Small intestine (tissue), 7 donors: Measurements from ENCODE around the gene TBC1D20. TPM values are rescaled to one million over a fixed set of nuclear protein-coding genes. Genes with fewer than 3 reads are reported as not detected.
A peak's percentile ranks its signal among the peaks of the same experiment; 100 is the strongest.

Experiments used
- DNase-seq, 2 donors: peaks; one replicate each; pipeline versions ENCODE4 v3.0.0 to v3.0.0-alpha.2; 2013
- FAIRE-seq: peaks from 2 replicates; lab custom pipeline; 2012; peaks lifted over from hg19 to GRCh38; lab: Jason Lieb, UNC
- H3K27ac ChIP-seq, 3 donors: one replicate each; pipeline ENCODE4 v1.5.1; 2013; ENCODE audit warnings: low read length in 2 of 3, mild to moderate bottlenecking in 2 of 3, control low read depth in 1 of 3, inconsistent platforms in 1 of 3, low read depth in 1 of 3, moderate library complexity in 1 of 3
- H3K27me3 ChIP-seq, 3 donors: one replicate each; pipeline ENCODE4 v1.6.1; 2013; ENCODE audit warnings: low read length in 3 of 3, inconsistent platforms in 1 of 3; ENCODE audit not compliant: control insufficient read depth in 3 of 3, insufficient read depth in 3 of 3
- H3K36me3 ChIP-seq, 3 donors: one replicate each; pipeline ENCODE4 v1.6.1; 2013; ENCODE audit warnings: low read length in 3 of 3, inconsistent platforms in 1 of 3, low read depth in 1 of 3, mild to moderate bottlenecking in 1 of 3, moderate library complexity in 1 of 3; ENCODE audit not compliant: control insufficient read depth in 3 of 3, insufficient read depth in 2 of 3
- H3K4me1 ChIP-seq, 3 donors: one replicate each; pipeline ENCODE4 v1.6.1; 2013; ENCODE audit warnings: low read length in 2 of 3, inconsistent platforms in 1 of 3, low read depth in 1 of 3, mild to moderate bottlenecking in 1 of 3, moderate library complexity in 1 of 3; ENCODE audit not compliant: control insufficient read depth in 3 of 3, insufficient read depth in 2 of 3
- H3K4me3 ChIP-seq, 3 donors: one replicate each; pipeline ENCODE4 v1.5.1; 2013; ENCODE audit warnings: low read length in 3 of 3, control low read depth in 1 of 3, inconsistent platforms in 1 of 3, low read depth in 1 of 3, mild to moderate bottlenecking in 1 of 3, moderate library complexity in 1 of 3
- H3K9me3 ChIP-seq, 2 donors: one replicate each; pipeline ENCODE4 v1.6.1; 2013; ENCODE audit warnings: low read depth in 1 of 2, low read length in 1 of 2; ENCODE audit not compliant: control insufficient read depth in 2 of 2, insufficient read depth in 1 of 2
- WGBS, 3 donors: extraction: QIAGEN DNeasy Blood & Tissue Kit; methylation state at CpG; one replicate each; pipeline ENCODE4 v1.1.7; 2013; 5-methylcytosine and 5-hydroxymethylcytosine counted together
- polyA plus RNA-seq, 4 donors: library from polyadenylated mRNA; stranded (reverse) in 3 of 4; unstranded in 1 of 4; fragments of 200-250 nt in 3 of 4; fragments of 120-200 nt in 1 of 4; gene quantifications; one replicate each; pipeline versions ENCODE4 v1.2.1 to v1.2.3, GENCODE V29; 2013
- donor health status: healthy with polysubstance abuse.
- donor health status: control.
- donor health status: control.
- donor health status: Bipolar disorder and iron deficiency.
- donor health status: healthy.

Gene TBC1D20
- polyA plus RNA-seq, 4 donors: 13.1 to 28.7 (median 14.8) TPM

DNA sequence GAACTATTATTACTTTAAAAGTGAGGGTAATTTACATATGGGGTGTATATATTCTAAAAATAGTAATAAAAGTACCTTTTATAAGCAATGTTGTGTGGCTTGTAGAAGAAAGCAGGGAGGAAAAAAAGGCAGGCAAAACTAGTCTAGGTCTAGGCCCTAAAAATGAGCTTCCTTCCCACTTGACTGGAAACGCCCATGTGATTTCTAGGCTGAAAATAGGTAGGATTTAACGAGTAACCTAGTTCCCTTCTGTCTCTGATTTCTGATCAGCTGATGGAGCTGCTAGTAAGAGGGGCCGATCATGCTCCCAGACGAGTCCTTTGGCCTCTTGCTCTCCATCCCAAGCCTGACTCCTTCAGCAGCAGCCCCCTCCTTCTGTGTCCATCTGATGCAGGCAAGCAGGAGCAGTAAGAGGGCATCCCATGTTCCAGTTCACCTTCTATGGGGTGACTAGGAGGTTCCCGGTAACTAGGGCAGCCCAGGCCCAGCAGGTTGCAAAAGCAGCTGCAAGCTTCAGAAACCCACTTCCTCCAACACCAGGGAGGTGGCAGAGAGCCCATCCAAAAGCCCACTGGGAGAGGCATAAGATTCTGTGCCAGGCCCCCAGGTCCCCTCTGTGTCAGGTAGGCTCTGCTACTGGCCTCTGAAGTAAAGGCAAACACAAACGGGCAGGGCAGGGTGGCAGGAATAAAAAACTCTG is 24.4 kb downstream of the TBC1D20 start:
- no peak overlapping the region for H3K4me3 ChIP-seq
- no peaks in the 10 kb centered on the region for H3K9me3 ChIP-seq
- no peak for FAIRE-seq
- H3K27ac ChIP-seq: no peak overlapping the region
- 71 to 78% (median 73%) methylated on average over 6 of the region's 6 CpGs for WGBS, 3 donors
- DNase-seq: no peak
- no peaks in the 10 kb centered on the region for H3K27me3 ChIP-seq
- H3K36me3 ChIP-seq: peaks cover 20 to 83% (median 25%) of the 10 kb centered on the region in 3 donors
- no peaks in the 10 kb centered on the region for H3K4me1 ChIP-seq

DNA sequence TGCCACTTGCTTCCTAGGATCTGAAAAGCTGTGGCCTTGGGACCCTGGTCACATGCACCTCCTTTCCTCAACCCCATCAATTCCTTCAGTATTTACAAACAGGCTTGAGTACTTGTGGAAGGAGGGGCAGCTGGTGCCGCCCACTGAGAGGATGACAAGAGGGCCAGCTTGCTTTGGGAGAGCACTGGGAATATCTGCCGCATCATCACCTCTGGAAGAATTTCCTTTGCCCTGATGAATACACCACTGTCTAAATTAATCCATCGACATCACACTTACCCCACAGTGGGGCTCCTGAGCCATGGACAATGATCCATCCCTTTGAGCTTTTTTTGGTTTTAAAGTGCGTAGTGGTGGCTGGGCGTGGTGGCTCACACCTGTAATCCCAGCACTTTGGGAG is 25.9 kb downstream of the TBC1D20 start:
- Histone ChIP-seq H3K36me3 (peaks cover 16 to 84% (median 21%) of the 10 kb centered on the region in 3 donors), H3K4me1 (no peaks in the 10 kb centered on the region), H3K4me3 (no peak overlapping the region), H3K27me3 (no peaks in the 10 kb centered on the region), H3K27ac (no peak overlapping the region), H3K9me3 (no peaks in the 10 kb centered on the region)
- FAIRE-seq (no peak), DNase-seq (no peak)
- WGBS, 3 donors: 93 to 94% (median 93%) methylated on average over 5 of the region's 5 CpGs

DNA sequence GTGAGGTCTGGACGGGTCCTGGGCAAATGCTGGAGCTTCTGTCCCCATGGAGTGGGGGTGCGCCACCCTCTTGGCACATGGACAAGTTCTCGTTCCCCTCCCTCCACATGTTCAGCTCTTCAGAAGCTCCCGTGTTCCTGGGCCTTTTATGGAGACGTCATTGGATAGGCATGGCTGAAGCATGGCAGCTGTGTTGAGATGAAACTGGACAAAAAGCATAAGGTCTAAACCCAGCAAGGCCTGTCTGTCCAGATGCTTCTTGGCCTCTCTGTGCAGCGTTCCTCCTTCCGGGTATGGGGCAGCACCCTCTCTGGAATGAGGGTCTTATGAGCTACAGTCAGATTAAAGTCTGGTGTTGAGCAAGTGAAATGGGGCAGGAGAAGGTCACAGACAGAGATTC is 26.8 kb downstream of the TBC1D20 start:
- no peak overlapping the region for H3K4me3 ChIP-seq
- H3K9me3 ChIP-seq: no peaks in the 10 kb centered on the region
- no peak overlapping the region for H3K27ac ChIP-seq
- 82 to 88% (median 83%) methylated on average over 7 of the region's 7 CpGs for WGBS, 3 donors
- no peaks in the 10 kb centered on the region for H3K27me3 ChIP-seq
- H3K4me1 ChIP-seq: no peaks in the 10 kb centered on the region
- FAIRE-seq (no peak), DNase-seq (no peak)
- peaks cover 12 to 85% (median 16%) of the 10 kb centered on the region in 3 donors for H3K36me3 ChIP-seq

DNA sequence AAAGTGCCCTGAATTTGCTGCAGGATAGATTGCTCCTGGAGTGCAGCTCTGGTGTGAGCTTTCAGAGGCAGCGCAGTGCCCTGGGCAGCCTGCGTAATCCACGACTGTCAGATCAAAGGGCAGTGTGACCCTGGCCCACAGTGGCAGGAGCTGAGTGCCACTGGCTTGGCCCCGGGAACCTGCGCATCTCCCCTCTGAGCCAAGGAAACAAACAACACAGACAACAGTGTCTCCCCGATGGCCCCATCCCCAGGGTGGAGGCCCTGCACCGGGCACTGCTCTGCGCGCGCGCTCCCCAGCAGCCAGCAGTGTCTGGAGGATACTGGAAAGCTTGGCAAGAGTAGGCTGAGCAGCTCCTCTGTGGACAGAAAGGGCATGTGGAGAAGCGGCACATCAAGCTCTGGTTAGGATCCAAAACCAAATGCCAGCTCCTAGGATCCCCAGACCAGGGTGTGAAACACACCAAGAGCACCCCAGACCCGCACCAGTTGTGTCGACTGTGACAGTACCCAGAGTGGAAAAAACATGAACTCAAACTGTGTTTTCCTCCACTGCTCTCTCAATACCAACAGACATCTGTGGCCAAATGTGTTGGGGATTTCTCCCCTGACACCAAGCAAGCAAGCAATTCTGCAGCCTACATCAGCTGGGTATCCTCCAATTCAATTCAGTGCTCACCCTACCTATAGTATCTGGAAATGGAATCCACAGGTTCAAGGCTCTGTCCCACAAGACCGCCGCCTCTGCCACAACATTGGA is 27.5 kb downstream of the TBC1D20 start:
- DNase-seq (no peak), FAIRE-seq (no peak)
- H3K9me3 ChIP-seq: no peaks in the 10 kb centered on the region
- H3K36me3 ChIP-seq: peaks cover 12 to 86% (median 12%) of the 10 kb centered on the region in 3 donors
- H3K27me3 ChIP-seq: no peaks in the 10 kb centered on the region
- WGBS, 3 donors: 87 to 92% (median 91%) methylated on average over 16 of the region's 16 CpGs
- H3K27ac ChIP-seq: no peak overlapping the region
- no peak overlapping the region for H3K4me3 ChIP-seq
- H3K4me1 ChIP-seq: no peaks in the 10 kb centered on the region

DNA sequence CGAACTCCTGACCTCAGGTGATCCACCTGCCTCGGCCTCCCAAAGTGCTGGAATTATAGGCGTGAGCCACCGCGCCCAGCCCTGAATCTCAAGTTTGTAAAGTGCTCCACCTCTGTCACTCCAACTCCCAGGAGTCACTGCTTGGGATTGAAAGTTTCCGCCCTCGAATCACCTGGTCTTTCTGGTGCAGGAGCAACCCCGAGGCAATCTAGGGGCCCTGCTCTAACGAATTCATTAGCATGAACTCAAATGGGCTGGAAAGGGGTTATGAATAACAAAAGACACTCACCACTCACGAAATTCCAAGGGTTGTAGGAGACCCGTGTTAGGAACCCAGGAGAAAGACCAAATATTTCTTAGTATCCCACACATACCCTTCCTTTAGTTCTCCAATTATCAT is 28.1 kb downstream of the TBC1D20 start:
- Histone ChIP-seq H3K4me3 (no peak overlapping the region), H3K27me3 (no peaks in the 10 kb centered on the region), H3K9me3 (no peaks in the 10 kb centered on the region), H3K4me1 (no peaks in the 10 kb centered on the region), H3K36me3 (peaks cover 8 to 88% (median 10%) of the 10 kb centered on the region in 3 donors), H3K27ac (no peak overlapping the region)
- WGBS, 3 donors: 68 to 80% (median 78%) methylated on average over 11 of the region's 11 CpGs
- FAIRE-seq (no peak), DNase-seq (no peak)

DNA sequence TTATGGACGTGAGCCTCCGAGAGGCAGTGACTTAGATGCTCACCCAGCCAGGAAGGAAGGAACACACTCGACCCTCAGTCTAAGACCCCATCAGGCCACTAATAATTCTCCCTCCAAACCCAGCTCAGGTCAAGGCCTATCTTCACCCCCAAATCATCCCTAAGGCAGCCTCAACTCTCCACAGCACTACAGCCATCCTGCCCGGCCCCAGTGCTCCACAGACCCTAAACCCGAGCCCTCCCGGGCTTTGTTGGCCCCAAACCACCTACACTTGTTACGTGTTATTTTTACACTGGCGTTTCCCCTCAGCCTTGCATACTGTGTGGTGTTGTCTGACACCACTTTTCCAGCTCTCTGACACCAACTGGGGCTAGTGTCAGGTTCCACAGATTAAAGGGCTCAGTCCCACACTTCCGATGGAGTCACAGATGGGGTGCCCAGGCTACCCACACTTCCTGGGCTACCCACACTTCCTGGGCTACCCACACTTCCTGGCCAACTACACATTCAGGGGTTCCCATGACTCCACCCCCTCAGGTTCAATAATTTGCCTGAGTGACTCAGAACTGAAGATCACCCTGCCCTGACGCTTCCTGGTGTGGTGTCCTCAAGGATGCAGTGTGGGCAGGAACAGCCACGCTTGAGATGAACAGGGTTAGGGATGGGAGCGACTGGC is 28.9 kb downstream of the TBC1D20 start:
- Histone ChIP-seq H3K4me3 (no peak overlapping the region), H3K36me3 (peaks cover 8 to 87% (median 8%) of the 10 kb centered on the region in 3 donors), H3K4me1 (no peaks in the 10 kb centered on the region), H3K9me3 (no peaks in the 10 kb centered on the region), H3K27me3 (no peaks in the 10 kb centered on the region), H3K27ac (peak overlapping the region in 1 of 3 donors; percentile 54)
- 63 to 72% (median 71%) methylated on average over 12 of the region's 12 CpGs for WGBS, 3 donors
- DNase-seq (peak in 1 of 2 donors; percentile 45), FAIRE-seq (no peak)

DNA sequence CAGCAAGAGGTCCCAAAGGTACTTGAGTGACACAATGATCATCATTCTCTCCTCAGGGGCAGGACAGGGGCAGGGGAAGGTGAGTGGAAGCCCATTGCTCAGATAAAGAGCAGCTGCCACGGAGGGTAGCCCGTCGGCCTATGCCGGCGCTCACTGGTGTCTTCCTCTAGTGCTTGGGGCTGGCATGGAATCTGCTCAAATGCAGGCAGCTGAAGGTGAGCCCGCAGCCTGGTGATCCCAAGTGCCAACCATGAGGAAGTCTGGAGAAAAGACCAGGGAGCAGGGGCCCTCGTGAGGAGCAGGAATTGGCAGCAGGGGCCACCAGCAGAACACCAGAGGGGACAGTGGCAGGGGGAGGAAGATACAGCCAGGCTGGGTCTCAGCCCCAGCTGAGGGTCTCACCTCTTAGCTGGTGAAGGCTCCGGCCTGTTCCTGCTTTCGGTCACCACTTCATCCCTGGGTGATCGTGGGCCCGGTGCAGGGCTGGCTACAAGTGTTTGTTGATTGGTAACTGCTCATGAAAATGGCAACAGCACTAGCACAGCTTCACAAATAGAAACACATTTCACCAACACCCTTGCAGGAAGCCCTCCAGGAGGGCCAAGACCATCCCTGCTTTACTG is 29.5 kb downstream of the TBC1D20 start:
- peaks cover 8 to 87% (median 8%) of the 10 kb centered on the region in 3 donors for H3K36me3 ChIP-seq
- WGBS, 3 donors: 89 to 93% (median 92%) methylated on average over 10 to 11 of the region's 11 CpGs
- DNase-seq (no peak), FAIRE-seq (no peak)
- H3K27me3 ChIP-seq: no peaks in the 10 kb centered on the region
- H3K9me3 ChIP-seq: no peaks in the 10 kb centered on the region
- peak overlapping the region in 1 of 3 donors; percentile 54 for H3K27ac ChIP-seq
- no peaks in the 10 kb centered on the region for H3K4me1 ChIP-seq
- H3K4me3 ChIP-seq: no peak overlapping the region

DNA sequence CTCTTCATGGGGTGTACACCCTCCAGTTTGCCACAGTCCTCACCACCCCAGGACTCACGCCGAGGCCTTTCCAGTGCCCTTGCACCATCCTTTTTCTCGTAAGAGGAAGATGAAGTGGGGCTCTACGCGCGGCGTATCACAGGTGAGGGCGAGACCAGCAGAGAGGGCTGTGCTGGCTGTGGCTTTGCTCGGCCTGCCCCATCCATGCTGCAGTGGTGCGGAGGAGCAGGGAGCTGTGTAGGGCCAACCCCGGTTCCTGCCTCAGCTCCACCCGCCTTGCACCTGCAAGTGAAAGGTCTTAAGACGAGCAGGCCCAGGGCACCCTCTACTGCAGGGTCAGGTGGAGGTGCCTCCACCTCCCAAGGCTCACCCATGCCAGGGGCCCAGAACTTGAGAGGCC is 30.1 kb downstream of the TBC1D20 start:
- H3K4me3 ChIP-seq: no peak overlapping the region
- FAIRE-seq (no peak), DNase-seq (no peak)
- H3K27me3 ChIP-seq: no peaks in the 10 kb centered on the region
- H3K36me3 ChIP-seq: peaks cover 8 to 92% (median 10%) of the 10 kb centered on the region in 3 donors
- no peak overlapping the region for H3K27ac ChIP-seq
- 89 to 90% (median 89%) methylated on average over 13 of the region's 13 CpGs for WGBS, 3 donors
- no peaks in the 10 kb centered on the region for H3K9me3 ChIP-seq
- no peaks in the 10 kb centered on the region for H3K4me1 ChIP-seq
